Measurements from ENCODE around the gene DHRSX. TPM values are rescaled to one million over a fixed set of nuclear protein-coding genes. Genes with fewer than 3 reads are reported as not detected.

DHRSX gene
- total and polyA plus RNA-seq, 9 of the 15 experiments (the other 6 are each of a cell fraction or from before 2014, with no cell fraction given) = 0.59 to 11.0 (median 6.2) TPM

DNA sequence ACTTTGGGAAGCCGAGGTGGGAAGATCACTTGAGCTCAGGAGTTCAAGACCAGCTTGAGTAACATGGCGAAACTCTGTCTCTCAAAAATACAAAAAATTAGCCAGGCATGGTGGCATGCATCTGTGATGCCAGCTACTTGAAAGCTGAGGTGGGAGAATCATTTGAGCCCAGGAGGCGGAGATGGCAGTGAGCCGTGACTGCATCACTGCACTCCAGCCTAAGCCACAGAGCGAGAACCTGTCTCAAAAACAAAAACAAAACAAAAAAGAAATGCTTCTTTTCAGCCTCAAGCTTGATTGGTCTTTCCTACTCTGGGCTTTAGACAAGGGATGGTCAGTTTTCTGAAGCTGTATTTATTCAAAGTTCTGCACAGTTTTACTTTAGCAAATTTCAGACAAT, 15.8 kb upstream of the DHRSX start (continued):
- TF ChIP-seq, protein P1, sequence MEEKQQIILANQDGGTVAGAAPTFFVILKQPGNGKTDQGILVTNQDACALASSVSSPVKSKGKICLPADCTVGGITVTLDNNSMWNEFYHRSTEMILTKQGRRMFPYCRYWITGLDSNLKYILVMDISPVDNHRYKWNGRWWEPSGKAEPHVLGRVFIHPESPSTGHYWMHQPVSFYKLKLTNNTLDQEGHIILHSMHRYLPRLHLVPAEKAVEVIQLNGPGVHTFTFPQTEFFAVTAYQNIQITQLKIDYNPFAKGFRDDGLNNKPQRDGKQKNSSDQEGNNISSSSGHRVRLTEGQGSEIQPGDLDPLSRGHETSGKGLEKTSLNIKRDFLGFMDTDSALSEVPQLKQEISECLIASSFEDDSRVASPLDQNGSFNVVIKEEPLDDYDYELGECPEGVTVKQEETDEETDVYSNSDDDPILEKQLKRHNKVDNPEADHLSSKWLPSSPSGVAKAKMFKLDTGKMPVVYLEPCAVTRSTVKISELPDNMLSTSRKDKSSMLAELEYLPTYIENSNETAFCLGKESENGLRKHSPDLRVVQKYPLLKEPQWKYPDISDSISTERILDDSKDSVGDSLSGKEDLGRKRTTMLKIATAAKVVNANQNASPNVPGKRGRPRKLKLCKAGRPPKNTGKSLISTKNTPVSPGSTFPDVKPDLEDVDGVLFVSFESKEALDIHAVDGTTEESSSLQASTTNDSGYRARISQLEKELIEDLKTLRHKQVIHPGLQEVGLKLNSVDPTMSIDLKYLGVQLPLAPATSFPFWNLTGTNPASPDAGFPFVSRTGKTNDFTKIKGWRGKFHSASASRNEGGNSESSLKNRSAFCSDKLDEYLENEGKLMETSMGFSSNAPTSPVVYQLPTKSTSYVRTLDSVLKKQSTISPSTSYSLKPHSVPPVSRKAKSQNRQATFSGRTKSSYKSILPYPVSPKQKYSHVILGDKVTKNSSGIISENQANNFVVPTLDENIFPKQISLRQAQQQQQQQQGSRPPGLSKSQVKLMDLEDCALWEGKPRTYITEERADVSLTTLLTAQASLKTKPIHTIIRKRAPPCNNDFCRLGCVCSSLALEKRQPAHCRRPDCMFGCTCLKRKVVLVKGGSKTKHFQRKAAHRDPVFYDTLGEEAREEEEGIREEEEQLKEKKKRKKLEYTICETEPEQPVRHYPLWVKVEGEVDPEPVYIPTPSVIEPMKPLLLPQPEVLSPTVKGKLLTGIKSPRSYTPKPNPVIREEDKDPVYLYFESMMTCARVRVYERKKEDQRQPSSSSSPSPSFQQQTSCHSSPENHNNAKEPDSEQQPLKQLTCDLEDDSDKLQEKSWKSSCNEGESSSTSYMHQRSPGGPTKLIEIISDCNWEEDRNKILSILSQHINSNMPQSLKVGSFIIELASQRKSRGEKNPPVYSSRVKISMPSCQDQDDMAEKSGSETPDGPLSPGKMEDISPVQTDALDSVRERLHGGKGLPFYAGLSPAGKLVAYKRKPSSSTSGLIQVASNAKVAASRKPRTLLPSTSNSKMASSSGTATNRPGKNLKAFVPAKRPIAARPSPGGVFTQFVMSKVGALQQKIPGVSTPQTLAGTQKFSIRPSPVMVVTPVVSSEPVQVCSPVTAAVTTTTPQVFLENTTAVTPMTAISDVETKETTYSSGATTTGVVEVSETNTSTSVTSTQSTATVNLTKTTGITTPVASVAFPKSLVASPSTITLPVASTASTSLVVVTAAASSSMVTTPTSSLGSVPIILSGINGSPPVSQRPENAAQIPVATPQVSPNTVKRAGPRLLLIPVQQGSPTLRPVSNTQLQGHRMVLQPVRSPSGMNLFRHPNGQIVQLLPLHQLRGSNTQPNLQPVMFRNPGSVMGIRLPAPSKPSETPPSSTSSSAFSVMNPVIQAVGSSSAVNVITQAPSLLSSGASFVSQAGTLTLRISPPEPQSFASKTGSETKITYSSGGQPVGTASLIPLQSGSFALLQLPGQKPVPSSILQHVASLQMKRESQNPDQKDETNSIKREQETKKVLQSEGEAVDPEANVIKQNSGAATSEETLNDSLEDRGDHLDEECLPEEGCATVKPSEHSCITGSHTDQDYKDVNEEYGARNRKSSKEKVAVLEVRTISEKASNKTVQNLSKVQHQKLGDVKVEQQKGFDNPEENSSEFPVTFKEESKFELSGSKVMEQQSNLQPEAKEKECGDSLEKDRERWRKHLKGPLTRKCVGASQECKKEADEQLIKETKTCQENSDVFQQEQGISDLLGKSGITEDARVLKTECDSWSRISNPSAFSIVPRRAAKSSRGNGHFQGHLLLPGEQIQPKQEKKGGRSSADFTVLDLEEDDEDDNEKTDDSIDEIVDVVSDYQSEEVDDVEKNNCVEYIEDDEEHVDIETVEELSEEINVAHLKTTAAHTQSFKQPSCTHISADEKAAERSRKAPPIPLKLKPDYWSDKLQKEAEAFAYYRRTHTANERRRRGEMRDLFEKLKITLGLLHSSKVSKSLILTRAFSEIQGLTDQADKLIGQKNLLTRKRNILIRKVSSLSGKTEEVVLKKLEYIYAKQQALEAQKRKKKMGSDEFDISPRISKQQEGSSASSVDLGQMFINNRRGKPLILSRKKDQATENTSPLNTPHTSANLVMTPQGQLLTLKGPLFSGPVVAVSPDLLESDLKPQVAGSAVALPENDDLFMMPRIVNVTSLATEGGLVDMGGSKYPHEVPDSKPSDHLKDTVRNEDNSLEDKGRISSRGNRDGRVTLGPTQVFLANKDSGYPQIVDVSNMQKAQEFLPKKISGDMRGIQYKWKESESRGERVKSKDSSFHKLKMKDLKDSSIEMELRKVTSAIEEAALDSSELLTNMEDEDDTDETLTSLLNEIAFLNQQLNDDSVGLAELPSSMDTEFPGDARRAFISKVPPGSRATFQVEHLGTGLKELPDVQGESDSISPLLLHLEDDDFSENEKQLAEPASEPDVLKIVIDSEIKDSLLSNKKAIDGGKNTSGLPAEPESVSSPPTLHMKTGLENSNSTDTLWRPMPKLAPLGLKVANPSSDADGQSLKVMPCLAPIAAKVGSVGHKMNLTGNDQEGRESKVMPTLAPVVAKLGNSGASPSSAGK (IDR thresholded peaks at IDR 0.05) = no peak
- TF ChIP-seq MXI1 (IDR thresholded peaks at IDR 0.05; ENCODE audit: low read depth, low read length) = no peak
- TF ChIP-seq POLR2B (IDR thresholded peaks at IDR 0.05; ENCODE audit: low read depth, partially characterized antibody) = no peak
- no peak for TF ChIP-seq TAF7 (tag; IDR thresholded peaks at IDR 0.05)
- TF ChIP-seq FIP1L1 (IDR thresholded peaks at IDR 0.05; ENCODE audit: low read depth, low read length, poor library complexity, severe bottlenecking) = no peak
- no peak for TF ChIP-seq ZNF175 (CRISPR knock-in tag; IDR thresholded peaks at IDR 0.05; ENCODE audit: low read depth)
- TF ChIP-seq ZNF785 (CRISPR knock-in tag; IDR thresholded peaks at IDR 0.05) = no peak
- TF ChIP-seq ZNF551 (CRISPR knock-in tag; IDR thresholded peaks at IDR 0.05) = no peak
- TF ChIP-seq, protein P2, sequence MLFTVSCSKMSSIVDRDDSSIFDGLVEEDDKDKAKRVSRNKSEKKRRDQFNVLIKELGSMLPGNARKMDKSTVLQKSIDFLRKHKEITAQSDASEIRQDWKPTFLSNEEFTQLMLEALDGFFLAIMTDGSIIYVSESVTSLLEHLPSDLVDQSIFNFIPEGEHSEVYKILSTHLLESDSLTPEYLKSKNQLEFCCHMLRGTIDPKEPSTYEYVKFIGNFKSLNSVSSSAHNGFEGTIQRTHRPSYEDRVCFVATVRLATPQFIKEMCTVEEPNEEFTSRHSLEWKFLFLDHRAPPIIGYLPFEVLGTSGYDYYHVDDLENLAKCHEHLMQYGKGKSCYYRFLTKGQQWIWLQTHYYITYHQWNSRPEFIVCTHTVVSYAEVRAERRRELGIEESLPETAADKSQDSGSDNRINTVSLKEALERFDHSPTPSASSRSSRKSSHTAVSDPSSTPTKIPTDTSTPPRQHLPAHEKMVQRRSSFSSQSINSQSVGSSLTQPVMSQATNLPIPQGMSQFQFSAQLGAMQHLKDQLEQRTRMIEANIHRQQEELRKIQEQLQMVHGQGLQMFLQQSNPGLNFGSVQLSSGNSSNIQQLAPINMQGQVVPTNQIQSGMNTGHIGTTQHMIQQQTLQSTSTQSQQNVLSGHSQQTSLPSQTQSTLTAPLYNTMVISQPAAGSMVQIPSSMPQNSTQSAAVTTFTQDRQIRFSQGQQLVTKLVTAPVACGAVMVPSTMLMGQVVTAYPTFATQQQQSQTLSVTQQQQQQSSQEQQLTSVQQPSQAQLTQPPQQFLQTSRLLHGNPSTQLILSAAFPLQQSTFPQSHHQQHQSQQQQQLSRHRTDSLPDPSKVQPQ (CRISPR knock-in tag; IDR thresholded peaks at IDR 0.05; ENCODE audit: borderline replicate concordance) = no peak
- no peak for TF ChIP-seq ZNF507 (tag; conservative IDR thresholded peaks at IDR 0.05)
